Activated T-helper 1 cell treated with anti-CD3 and anti-CD28 coated beads, Interleukin-12 subunit alpha, Interleukin-12 subunit beta, Interleukin-2, Interleukin-4 antibody, amounts not matched to agents 30 ng/mL and 10 ng/mL and 1 ng/mL, durations not matched to agents 14 hours and 24 hours and 36 hours (primary cell): ENCODE results near the gene ACAD8. TPM values are rescaled to one million over a fixed set of nuclear protein-coding genes. Genes with fewer than 3 reads are reported as not detected.

ENCODE experiments used
- DNase-seq: peaks from one replicate; pipeline ENCODE4 v3.0.0; 2021; ENCODE audit warnings: low spot score
- H3K27ac Mint-ChIP-seq: one replicate; pipeline ENCODE4 v1.8.0; 2021; ENCODE audit warnings: mild to moderate bottlenecking, mixed read lengths
- H3K27me3 Mint-ChIP-seq: one replicate; pipeline ENCODE4 v1.8.0; 2022; ENCODE audit warnings: mild to moderate bottlenecking, moderate library complexity, mixed read lengths; ENCODE audit not compliant: insufficient read depth
- H3K36me3 Mint-ChIP-seq: one replicate; pipeline ENCODE4 v1.8.0; 2021; ENCODE audit warnings: low read depth, mixed read lengths
- H3K4me1 Mint-ChIP-seq: one replicate; pipeline ENCODE4 v1.8.0; 2021; ENCODE audit warnings: low read depth, mixed read lengths
- H3K4me3 Mint-ChIP-seq: one replicate; pipeline ENCODE4 v1.8.0; 2021; ENCODE audit warnings: mild to moderate bottlenecking, moderate library complexity, mixed read lengths
- H3K9me3 Mint-ChIP-seq: one replicate; pipeline ENCODE4 v1.8.0; 2021; ENCODE audit warnings: mixed read lengths
- intact Hi-C: fragments of 100-400 bp; cut with micrococcal nuclease; formaldehyde crosslinking; loops from one replicate; pipeline ENCODE4 v1.15.1; 2024
- total RNA-seq: library from RNA; stranded (reverse); gene quantifications from 2 replicates; pipeline ENCODE4 v1.2.3, GENCODE V29; 2022

The ACAD8 gene
- total RNA-seq, 1 donor from 2014 or later = 26.2 TPM

DNA sequence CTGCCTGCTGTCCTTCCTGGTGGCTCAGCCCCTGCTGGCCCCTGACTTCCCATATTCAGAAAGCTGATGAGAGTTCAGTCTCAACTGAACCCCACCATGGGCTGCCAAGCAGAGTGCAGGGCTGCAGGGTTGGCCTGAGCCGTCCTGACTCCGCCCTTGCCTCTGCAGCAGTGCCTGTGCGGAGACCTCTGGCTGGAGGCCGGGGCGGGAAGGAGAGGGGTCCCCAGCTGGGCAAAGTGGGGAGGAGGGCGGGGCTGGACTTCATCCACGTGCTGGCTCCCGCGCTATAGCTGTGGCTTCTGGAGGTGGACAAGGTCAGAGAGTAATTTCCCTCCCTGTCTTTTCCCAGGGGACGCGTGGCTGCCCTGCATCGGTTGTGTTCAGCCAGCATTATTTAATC, 36.4 kb downstream of the ACAD8 start:
- Mint-ChIP-seq H3K9me3 (no peaks in the 10 kb centered on the region), H3K4me3 (no peak overlapping the region), H3K4me1 (no peaks in the 10 kb centered on the region), H3K27me3 (no peaks in the 10 kb centered on the region), H3K27ac (no peak overlapping the region), H3K36me3 (peaks cover 5% of the 10 kb centered on the region)
- DNase-seq = no peak
- intact Hi-C loops = no loop called here

DNA sequence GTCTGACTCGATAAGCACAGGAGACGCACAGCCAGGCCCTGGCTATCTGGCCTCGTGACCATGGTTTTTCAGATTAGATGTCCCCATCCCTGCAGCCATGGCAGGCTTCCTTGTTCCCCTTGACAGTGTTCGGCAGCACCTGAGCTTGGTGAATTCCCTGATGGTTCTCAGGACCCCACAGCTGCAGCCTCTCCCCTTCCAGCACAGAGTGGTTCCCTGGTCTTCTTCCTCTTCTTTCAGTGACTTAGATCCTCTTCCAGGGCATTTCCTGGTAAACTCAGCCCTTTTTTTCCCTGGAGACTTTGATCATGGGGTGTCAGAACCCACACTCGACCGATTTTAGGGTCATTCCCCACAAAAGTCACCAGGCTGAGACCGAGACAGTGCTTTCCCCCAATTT, 37.3 kb downstream of the ACAD8 start:
- DNase-seq = no peak
- peaks cover 9% of the 10 kb centered on the region for H3K36me3 Mint-ChIP-seq
- no peaks in the 10 kb centered on the region for H3K27me3 Mint-ChIP-seq
- H3K4me1 Mint-ChIP-seq = no peaks in the 10 kb centered on the region
- H3K4me3 Mint-ChIP-seq = no peak overlapping the region
- H3K9me3 Mint-ChIP-seq = no peaks in the 10 kb centered on the region
- intact Hi-C loops = no loop called here
- no peak overlapping the region for H3K27ac Mint-ChIP-seq

DNA sequence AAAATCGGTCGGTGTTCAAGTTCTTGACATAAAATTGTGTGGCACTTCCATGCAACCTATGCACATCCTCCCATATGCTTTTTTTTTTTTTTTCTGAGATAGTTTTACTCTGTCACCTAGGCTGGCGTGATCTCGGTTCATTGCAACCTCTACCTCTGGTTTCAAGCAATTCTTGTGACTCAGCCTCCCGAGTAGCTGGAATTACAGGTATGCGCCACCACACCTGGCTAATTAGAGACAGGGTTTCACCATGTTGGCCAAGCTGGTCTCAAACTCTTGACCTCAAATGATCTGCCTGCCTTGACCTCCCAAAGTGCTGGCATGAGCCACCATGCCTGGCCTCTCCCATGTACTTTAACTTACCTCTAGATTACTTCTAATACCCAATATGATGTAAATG, 37.8 kb downstream of the ACAD8 start:
- intact Hi-C loops = no loop called here
- Mint-ChIP-seq H3K27me3 (no peaks in the 10 kb centered on the region), H3K9me3 (no peaks in the 10 kb centered on the region), H3K27ac (no peak overlapping the region), H3K4me1 (no peaks in the 10 kb centered on the region), H3K36me3 (peaks cover 12% of the 10 kb centered on the region), H3K4me3 (no peak overlapping the region)
- DNase-seq = no peak

DNA sequence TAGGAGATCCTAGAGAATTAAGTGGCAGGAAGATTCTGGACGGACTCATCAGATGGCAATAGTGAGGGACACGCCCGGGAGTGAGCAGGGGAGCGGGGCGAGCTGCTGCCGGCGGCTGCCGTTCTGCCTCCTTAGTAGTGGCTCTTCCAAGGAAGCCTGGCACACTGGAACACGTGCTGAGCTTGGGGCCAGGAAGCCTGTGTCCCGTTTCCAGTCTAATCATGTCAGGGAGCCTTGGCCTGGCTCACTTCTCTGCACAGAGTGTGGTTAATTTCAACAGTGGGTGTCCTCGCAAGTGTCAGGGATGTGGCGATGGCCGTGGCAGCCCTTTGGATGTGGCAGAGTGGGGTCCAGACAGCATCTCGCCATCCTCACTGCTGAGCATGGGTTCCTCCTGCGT, 39.3 kb downstream of the ACAD8 start:
- no peak overlapping the region for H3K27ac Mint-ChIP-seq
- H3K9me3 Mint-ChIP-seq = no peaks in the 10 kb centered on the region
- intact Hi-C loops = no loop called here
- DNase-seq = no peak
- no peaks in the 10 kb centered on the region for H3K27me3 Mint-ChIP-seq
- no peak overlapping the region for H3K4me3 Mint-ChIP-seq
- no peaks in the 10 kb centered on the region for H3K4me1 Mint-ChIP-seq
- H3K36me3 Mint-ChIP-seq = peaks cover 12% of the 10 kb centered on the region

DNA sequence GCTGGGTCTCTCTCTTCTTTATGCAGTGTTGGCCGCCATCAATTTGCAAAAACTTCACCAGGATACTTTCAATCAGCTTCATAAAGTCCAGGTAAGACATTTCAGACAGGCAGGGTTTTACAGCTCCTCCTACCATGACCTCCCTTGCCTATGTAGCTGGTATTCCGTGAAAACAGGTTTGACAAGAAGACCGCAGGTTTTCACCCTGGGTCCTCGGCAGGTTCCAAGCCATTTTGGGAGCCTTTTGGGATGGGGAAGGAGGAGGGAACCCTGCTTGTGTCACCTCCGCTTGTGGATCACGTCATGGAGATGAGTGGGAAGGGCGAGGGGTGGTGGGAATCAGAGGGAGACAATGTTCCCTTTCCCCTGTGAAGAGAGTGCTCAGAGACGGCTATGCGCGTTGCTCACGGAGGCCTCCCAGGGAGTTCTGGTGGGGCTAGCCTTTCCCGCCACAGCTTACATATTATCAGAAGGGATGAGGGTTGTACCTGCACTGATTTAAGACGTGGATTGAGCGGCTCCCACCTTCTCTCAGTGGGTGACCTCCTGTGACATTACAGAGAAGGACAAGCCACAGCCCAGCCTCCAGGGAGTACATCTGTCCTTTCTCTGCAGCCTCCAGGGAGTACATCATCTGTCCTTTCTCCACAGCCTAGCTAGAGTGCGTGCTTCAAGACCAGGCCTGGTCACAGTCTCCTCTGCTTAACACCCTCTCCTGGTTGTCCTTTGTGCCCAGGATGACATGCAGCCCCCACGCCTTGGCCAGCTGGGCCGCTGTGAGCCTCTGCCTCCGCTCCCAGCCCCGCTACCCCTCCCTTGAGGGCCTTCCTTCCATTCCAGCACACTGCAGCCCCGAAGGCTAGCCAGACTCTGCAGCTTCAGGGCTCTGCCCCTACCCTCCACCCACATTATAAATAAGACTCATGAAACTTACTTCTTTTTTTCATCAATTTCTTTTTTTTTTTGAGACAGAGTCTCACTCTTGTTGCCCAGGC, 40.0 kb downstream of the ACAD8 start:
- H3K36me3 Mint-ChIP-seq = peaks cover 14% of the 10 kb centered on the region

DNA sequence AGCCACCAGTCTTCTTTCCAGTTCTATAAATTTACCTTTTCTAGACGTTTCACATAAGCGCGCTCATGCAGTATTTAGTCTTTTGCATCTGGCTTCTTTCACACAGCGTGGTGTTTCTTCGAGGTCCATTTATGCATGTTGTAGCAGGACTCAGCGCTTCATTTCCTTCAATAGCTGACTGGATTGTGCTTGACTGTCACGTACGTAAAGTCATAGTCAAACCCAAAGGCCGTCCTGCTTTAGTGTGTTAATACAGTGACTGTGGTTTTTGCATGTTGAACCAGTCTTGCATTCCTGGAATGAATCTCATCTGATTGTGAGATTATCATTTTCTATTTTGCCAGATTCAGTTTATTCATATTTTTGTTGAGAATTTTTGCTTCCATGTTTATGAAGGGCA, 41.3 kb downstream of the ACAD8 start:
- H3K27ac Mint-ChIP-seq = no peak overlapping the region
- H3K36me3 Mint-ChIP-seq = peaks cover 19% of the 10 kb centered on the region
- DNase-seq = no peak
- intact Hi-C loops = no loop called here
- no peaks in the 10 kb centered on the region for H3K9me3 Mint-ChIP-seq
- no peak overlapping the region for H3K4me3 Mint-ChIP-seq
- no peaks in the 10 kb centered on the region for H3K27me3 Mint-ChIP-seq
- no peaks in the 10 kb centered on the region for H3K4me1 Mint-ChIP-seq

More for the DNA sequence above, 40.0 kb downstream of the ACAD8 start:
- no peak overlapping the region for H3K27ac Mint-ChIP-seq
- H3K9me3 Mint-ChIP-seq = no peaks in the 10 kb centered on the region
- H3K4me3 Mint-ChIP-seq = no peak overlapping the region
- no peak for DNase-seq
- H3K4me1 Mint-ChIP-seq = no peaks in the 10 kb centered on the region
- H3K27me3 Mint-ChIP-seq = no peaks in the 10 kb centered on the region
- intact Hi-C loops = no loop called here

DNA sequence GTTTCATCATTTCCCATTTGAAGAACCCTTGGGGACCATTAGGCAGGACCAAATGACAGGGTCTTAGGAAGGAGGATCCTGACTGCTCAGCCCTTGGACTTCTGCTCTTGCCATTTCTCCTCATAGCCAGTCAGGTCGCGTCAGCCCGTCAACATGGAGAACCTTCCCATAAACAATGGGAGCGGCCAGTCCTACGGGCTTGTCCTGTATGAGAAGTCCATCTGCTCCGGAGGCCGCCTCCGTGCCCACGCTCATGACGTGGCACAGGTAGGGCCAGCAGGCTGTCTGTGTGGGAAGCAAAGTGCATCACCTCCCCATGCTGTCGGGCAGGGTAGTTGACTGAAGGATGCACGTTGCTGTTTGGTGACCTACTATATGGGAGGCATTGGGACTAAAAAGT, 58.9 kb downstream of the ACAD8 start:
- intact Hi-C loops = no loop called here
- DNase-seq = no peak
- Mint-ChIP-seq H3K4me3 (no peak overlapping the region), H3K27me3 (no peaks in the 10 kb centered on the region), H3K9me3 (peaks cover 7% of the 10 kb centered on the region), H3K4me1 (no peaks in the 10 kb centered on the region), H3K27ac (no peak overlapping the region), H3K36me3 (peaks cover 17% of the 10 kb centered on the region)

DNA sequence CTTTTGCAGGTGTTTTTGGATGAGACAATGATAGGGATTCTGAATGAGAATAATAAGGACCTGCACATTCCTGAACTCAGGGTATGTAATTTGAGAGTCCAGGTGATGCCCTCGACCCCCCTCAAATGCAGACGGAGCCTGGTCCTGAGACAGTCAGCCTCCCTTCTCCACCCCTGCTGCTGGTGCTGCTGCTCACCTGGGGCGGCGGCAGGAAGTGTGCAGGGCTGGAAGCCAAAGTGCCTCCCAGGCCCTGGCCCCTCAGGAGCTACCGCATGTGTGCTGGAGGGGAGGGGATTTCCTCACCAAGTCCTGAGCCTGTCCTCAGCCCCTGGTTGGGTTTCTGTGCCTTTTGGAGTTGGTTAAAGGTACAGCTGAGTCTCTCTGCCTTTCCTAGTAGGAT, 59.4 kb downstream of the ACAD8 start:
- Mint-ChIP-seq H3K4me1 (no peaks in the 10 kb centered on the region), H3K9me3 (peaks cover 13% of the 10 kb centered on the region), H3K27me3 (peaks cover 2% of the 10 kb centered on the region), H3K27ac (no peak overlapping the region), H3K4me3 (no peak overlapping the region), H3K36me3 (peaks cover 12% of the 10 kb centered on the region)
- no peak for DNase-seq
- intact Hi-C loops = no loop called here

DNA sequence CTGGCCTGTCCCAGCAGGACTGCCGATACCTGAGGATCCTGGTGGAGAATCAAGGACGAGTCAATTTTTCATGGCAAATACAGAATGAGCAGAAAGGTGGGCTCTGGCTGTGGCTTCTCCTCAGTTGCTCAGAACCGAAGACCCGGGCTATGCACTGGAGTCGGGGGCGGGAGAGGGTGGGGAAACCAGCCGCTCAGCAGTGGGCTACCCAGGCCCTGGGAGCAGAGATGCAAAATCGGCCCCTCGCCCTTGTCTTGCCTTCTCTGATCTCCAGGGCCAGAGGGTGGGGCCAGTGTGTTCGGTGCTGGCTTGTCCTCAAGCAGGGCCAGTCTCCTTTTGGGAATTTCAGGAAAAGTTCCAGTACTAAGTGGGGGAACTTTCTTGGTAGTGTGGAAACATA, 60.0 kb downstream of the ACAD8 start:
- H3K27me3 Mint-ChIP-seq = peaks cover 2% of the 10 kb centered on the region
- peaks cover 14% of the 10 kb centered on the region for H3K36me3 Mint-ChIP-seq
- H3K27ac Mint-ChIP-seq = no peak overlapping the region
- no peak overlapping the region for H3K4me3 Mint-ChIP-seq
- H3K9me3 Mint-ChIP-seq = peaks cover 16% of the 10 kb centered on the region
- H3K4me1 Mint-ChIP-seq = no peaks in the 10 kb centered on the region
- DNase-seq = no peak
- intact Hi-C loops = no loop called here

DNA sequence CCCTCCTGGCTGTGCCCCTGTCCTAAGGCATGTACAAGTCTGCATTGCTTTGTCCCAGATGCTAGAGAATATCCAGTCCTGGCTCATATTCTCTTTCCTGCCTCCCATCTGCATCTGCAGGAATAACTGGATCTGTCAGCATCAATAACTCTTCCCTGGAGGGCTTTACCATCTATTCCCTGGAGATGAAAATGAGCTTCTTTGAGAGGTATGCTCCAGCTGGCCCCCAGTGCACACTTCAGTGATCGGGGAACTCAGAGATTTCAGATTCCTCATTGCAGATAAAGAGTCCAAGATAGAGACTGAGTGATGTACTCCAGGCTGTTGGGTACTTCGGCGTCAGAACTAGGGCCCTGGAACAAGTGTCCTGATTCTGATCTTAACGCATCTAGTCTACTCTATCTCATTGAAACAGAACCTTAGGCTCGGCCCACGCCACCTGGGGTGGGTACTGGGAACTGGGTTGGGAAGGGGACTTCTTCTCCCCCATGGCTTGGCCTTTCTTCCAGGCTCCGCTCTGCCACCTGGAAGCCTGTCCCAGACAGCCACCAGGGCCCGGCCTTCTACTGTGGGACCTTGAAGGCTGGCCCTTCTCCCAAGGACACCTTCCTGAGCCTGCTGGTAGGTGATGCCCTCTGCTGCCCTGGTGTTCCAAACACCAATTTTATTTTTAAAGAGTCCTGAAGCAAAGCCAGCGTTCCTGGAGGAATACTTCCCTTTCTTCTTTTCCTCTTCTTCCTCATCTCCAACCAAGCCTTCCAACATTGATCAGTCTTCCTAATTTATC, 60.6 kb downstream of the ACAD8 start:
- H3K27ac Mint-ChIP-seq = no peak overlapping the region
- H3K27me3 Mint-ChIP-seq = peaks cover 2% of the 10 kb centered on the region
- intact Hi-C loops = no loop called here
- H3K9me3 Mint-ChIP-seq = peaks cover 16% of the 10 kb centered on the region
- no peaks in the 10 kb centered on the region for H3K4me1 Mint-ChIP-seq
- peaks cover 15% of the 10 kb centered on the region for H3K36me3 Mint-ChIP-seq
- DNase-seq = no peak
- no peak overlapping the region for H3K4me3 Mint-ChIP-seq

Other genes with a start within 250 kb of the ACAD8 start
- gene JAM3, start 184.5 kb upstream of the ACAD8 start, total RNA-seq = 3.5 and 3.9 TPM in 2 replicates
- gene NCAPD3, start 29.6 kb upstream of the ACAD8 start, total RNA-seq = 103 and 107 TPM in 2 replicates
- 43.0 and 43.2 TPM in 2 replicates for gene VPS26B, start 28.9 kb upstream of the ACAD8 start, total RNA-seq
- gene THYN1, start 216 bp upstream of the ACAD8 start, total RNA-seq = 55.0 and 58.8 TPM in 2 replicates
- gene GLB1L3, start 22.8 kb downstream of the ACAD8 start, total RNA-seq = 14.6 and 16.1 TPM in 2 replicates
- 8.9 and 11.5 TPM in 2 replicates for gene GLB1L2, start 78.4 kb downstream of the ACAD8 start, total RNA-seq
- gene B3GAT1, start 158.7 kb downstream of the ACAD8 start, total RNA-seq = 0.13 and 0.39 TPM in 2 replicates